Right cardiac atrium (tissue), 5 donors: Measurements from ENCODE around the gene PAX8. TPM values are rescaled to one million over a fixed set of nuclear protein-coding genes. Genes with fewer than 3 reads are reported as not detected.
A peak's percentile ranks its signal among the peaks of the same experiment; 100 is the strongest.

Experiments
- ATAC-seq, 2 donors: fragments of 200-7000 bp; cut with Tn5 transposase; one replicate each; pipeline versions ENCODE4 v1.8.0 to v1.9.1; 2020; ENCODE audit warnings: moderate library complexity in 2 of 2, mild to moderate bottlenecking in 1 of 2
- DNase-seq, 3 donors: peaks; one replicate each; pipeline ENCODE4 v3.0.0-alpha.2; 2020
- H3K27ac ChIP-seq: one replicate; pipeline ENCODE4 v1.5.1; 2013; ENCODE audit warnings: mild to moderate bottlenecking, low read length, control low read depth, moderate library complexity
- H3K27me3 ChIP-seq: one replicate; pipeline ENCODE4 v1.6.1; 2013; ENCODE audit not compliant: control insufficient read depth, insufficient read depth
- H3K4me1 ChIP-seq: one replicate; pipeline ENCODE4 v1.6.1; 2013; ENCODE audit warnings: low read length; ENCODE audit not compliant: control insufficient read depth, insufficient read depth
- H3K4me3 ChIP-seq: one replicate; pipeline ENCODE4 v1.5.1; 2013; ENCODE audit warnings: low read length, control low read depth
- H3K9me3 ChIP-seq: one replicate; pipeline ENCODE4 v1.6.1; 2013; ENCODE audit warnings: low read length; ENCODE audit not compliant: control insufficient read depth
- WGBS: extraction: QIAGEN DNeasy Blood & Tissue Kit; methylation state at CpG from one replicate; pipeline ENCODE4 v1.1.7; 2013; 5-methylcytosine and 5-hydroxymethylcytosine counted together
- intact Hi-C, 4 donors: fragments of 100-400 bp; cut with DNase I; formaldehyde crosslinking; loops; one replicate each; pipeline versions ENCODE4 v1.11.0 to v1.14.0; 2022 to 2023
- polyA plus RNA-seq: library from polyadenylated mRNA; stranded (reverse); fragments of 200-250 nt; gene quantifications from one replicate; pipeline ENCODE4 v1.2.3, GENCODE V29; 2013
- total RNA-seq, 4 donors: library from RNA; stranded (reverse); fragmentation: NEBNext Ultra II Directional; extraction: Animal tissue kit (Norgen Biotek cat#: 25700); gene quantifications; one replicate each; pipeline ENCODE4 v1.2.1, GENCODE V29; 2021
- donor health status: healthy with polysubstance abuse.
- donor health status: DM: no; HTN: yes; CAD: no.
- donor health status: DM: no; HTN: no; CAD: no.
- donor health status: DM: no; HTN: yes; CAD: no; lungs with severe emphysema.
- donor health status: DM: yes; HTN: yes; CAD: no.

PAX8 gene
- total and polyA plus RNA-seq, 5 donors = 0.05 to 1.9 (median 0.40) TPM; not detected in 1

DNA sequence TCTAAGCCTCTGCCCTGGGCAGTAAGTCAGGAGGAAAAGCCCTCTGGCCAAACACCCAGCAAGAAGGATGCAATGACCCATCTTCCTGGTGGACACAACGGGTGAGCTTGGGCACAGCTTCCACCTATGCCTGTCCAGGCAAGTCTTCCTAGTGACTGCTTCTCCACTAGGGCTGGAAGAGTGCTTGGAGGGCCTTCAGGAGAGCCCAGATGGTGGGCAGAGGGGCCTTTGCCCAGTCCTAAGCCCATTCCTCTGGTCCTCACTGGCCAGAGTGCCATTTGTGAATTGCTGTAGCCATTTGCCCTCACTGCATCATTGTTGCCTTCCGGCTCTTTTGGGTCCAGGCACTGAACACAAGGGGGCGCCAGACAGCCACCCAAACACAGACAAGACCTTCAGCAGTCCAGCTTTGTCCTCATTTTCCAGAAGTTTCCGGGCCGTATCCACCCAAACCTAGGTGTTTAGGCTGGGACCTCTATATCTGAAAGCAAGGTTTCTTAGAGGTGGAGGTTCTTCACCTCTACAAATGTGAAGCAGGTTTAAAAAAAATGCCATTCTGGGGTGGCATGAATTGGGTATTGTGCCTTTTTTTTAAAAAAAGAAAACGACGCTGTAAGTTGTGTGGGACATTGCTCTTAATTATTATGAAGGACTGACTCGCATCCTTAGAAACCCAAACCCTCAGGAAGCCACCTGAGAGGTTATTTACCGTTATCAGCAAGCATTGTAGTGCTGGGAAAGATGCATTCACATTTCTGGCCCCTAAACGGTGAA is 29.5 kb downstream of the PAX8 start:
- DNase-seq = peak; percentile 80 to 90 (median 87)
- H3K27ac ChIP-seq = no peak overlapping the region
- H3K4me1 ChIP-seq = no peaks in the 10 kb centered on the region
- H3K9me3 ChIP-seq = no peaks in the 10 kb centered on the region
- no peaks in the 10 kb centered on the region for H3K27me3 ChIP-seq
- intact Hi-C loops = loop anchor here in 3 of 4 donors (2.0 to 5.0 kb wide), 3 partner anchors 47 to 123 kb away; no protein-coding TSS in a partner anchor
- no peak overlapping the region for H3K4me3 ChIP-seq
- 44% methylated on average over 10 of the region's 10 CpGs for WGBS
- peak; percentile 62 to 78 for ATAC-seq

DNA sequence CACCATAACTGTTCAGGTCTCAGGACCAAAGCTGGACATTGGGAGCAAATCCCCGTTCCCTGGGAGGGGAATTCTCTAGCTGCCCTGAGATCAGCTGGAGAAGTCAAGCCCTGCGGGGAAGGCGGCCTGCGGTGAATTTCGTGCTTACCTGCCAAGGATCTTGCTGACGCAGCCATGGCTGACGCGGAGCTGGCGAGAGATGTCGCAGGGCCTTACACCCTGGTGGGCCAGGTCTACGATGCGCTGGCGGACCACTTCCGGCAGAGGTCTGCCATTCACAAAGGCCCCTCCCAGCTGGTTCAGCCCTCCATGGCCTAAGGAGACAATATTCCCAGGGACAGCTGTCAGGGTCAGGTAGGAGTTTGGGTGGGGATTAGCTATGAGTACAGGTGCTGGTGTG is 32.1 kb downstream of the PAX8 start:
- H3K27me3 ChIP-seq = no peaks in the 10 kb centered on the region

DNA sequence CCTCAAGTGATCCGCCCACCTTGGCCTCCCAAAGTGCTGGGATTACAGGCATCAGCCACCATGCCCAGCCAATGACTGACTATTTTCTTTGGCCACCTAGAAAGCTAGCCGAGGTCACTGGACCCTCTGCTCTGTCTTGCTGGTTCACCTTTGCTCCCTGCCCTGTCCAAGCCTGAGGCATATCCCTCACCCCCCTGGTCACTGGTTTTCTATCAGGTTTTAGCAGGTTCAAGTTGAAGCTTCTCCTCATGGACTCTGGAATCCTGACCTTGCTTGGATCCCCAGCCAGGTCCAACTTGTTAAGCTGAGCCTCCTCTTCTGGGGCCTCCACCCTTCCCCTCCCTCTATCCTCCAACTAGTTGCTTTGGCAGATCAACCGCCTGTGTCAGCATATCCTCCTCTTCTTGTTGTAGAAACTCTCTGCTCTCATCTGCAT is 33.4 kb downstream of the PAX8 start:
- Histone ChIP-seq H3K4me3 (no peak overlapping the region), H3K9me3 (no peaks in the 10 kb centered on the region), H3K4me1 (peaks cover 9% of the 10 kb centered on the region), H3K27ac (no peak overlapping the region), H3K27me3 (no peaks in the 10 kb centered on the region)
- ATAC-seq = no peak
- 88% methylated on average over 3 of the region's 3 CpGs for WGBS
- intact Hi-C loops = loop anchor here in 2 of 4 donors (5.0 kb wide), 2 partner anchors 43 to 127 kb away; no protein-coding TSS in a partner anchor
- no peak for DNase-seq

More for the DNA sequence above, 32.1 kb downstream of the PAX8 start:
- no peaks in the 10 kb centered on the region for H3K4me1 ChIP-seq
- no peaks in the 10 kb centered on the region for H3K9me3 ChIP-seq
- no peak overlapping the region for H3K27ac ChIP-seq
- ATAC-seq (no peak), DNase-seq (no peak)
- WGBS = 87% methylated on average over 14 of the region's 14 CpGs
- no peak overlapping the region for H3K4me3 ChIP-seq
- intact Hi-C loops = loop anchor here in 2 of 4 donors (5.0 kb wide), 2 partner anchors 44 to 126 kb away; no protein-coding TSS in a partner anchor

DNA sequence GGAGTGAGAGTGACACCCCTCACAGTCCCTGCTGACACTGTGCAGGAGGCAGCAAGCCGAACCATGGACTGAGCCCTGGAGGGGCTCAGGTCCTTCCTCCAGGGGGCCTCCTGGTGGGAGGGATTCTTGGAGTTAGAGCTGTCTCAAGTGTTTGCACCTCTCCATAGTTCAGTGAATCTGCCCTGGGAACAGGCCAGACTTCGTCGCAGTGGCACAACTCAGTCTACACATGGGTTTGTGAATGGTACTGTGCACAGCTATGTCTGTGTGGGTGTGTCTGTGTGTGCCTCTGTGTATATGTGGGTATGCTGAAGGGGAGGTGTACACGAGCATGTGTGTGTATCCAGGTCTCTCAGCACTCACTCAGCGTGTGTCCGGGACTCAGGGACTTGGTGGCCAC is 36.4 kb downstream of the PAX8 start:
- intact Hi-C loops = loop anchor here in 1 of 4 donors (5.0 kb wide), 1 partner anchor 40 kb away; no protein-coding TSS in a partner anchor

DNA sequence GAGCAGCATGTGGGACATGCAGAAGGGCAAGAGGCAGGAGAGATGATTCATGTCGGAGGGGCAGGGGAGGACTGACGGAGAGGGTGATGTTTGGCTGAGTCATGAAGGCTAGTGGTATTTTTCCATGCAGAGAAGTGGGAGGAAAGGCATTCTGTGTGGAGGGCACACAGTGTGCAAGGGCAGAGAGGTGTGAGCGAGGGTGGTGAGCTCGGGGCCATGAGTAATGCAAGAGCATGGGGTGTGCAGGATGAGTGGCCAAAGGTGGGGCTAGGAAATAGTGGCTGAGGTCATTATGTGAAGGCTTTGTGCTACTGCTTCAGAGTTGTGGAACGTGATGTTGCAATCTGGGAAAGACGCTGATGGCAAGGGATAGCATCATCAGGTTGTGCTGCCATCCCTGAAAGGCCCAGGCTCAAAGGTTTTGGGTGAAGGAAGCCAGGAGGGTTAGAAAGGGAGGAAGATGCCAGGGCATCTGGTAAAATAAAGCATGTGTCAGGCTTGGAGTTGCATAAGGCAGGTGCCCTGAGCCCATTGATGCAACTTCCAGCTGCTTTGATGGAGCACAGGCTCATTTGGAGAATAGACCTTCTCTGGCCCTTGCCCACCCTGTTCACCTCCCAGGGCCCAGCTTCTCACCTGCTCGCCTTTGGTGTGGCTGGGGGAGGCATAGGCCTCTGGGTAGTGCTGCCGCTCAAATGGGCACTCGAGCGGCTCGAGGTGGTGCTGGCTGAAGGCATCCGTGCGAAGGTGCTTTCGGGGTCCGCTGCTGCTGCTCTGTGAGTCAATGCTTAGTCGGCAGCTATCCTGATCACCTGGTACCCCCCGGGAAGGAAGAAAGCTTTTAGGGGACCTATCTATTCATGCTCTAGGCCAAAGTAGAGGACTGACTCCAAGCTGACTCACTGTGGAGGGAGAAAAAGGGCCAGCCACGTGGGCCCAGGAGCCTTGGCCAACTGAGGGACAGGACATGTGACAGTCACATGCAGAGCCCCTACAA is 37.5 kb downstream of the PAX8 start:
- peak overlapping the region; percentile 74 for H3K27ac ChIP-seq
- H3K4me3 ChIP-seq = no peak overlapping the region
- no peaks in the 10 kb centered on the region for H3K27me3 ChIP-seq
- DNase-seq (peak; percentile 58 to 84 (median 76)), ATAC-seq (peak; percentile 85 to 96)
- H3K4me1 ChIP-seq = peaks cover 9% of the 10 kb centered on the region
- 72% methylated on average over 18 of the region's 18 CpGs for WGBS
- no peaks in the 10 kb centered on the region for H3K9me3 ChIP-seq
- intact Hi-C loops = loop anchor here in 1 of 4 donors (5.0 kb wide), 1 partner anchor 39 kb away; no protein-coding TSS in a partner anchor

More for the DNA sequence above, 36.4 kb downstream of the PAX8 start:
- Histone ChIP-seq H3K4me1 (peaks cover 9% of the 10 kb centered on the region), H3K9me3 (no peaks in the 10 kb centered on the region), H3K27ac (no peak overlapping the region), H3K4me3 (no peak overlapping the region), H3K27me3 (no peaks in the 10 kb centered on the region)
- DNase-seq = no peak
- no peak for ATAC-seq
- 90% methylated on average over 6 of the region's 6 CpGs for WGBS

DNA sequence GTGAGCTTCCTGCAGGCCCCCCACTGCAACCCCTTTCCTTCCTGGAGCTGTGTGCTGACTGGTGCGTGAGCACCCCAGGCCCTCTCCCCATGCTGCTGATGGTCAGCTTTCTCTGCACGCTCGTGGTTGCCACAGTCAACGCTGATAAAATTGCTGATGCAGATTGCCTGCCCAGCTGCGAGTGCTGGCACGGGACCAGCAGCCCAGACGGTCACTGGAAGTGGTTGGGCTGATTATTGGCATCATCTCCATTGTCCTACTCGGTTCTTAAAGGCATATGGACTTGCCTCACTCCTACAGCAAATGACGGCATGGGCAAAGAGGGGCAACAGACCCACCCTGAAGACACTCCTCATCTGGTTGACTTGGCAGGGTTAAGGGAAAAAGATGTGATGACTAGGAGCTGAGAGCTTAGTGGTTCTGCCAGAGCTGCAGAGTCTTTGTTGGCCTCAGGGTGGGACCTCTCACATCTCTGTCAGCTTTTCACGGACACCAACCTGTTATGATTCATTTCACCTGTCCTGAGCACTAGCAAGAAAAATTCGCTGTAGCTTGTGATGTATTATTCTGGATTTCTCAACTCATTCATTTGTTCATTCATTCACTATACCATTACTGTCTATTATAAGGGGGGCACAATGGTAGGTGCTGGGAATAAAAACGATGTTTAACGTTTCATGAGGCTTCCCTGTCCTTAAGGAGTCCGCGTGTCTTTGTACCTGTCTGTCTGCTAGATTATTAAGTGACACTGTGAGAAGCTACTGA is 38.4 kb downstream of the PAX8 start:
- peaks cover 9% of the 10 kb centered on the region for H3K4me1 ChIP-seq
- intact Hi-C loops = loop anchor here in 1 of 4 donors (5.0 kb wide), 1 partner anchor 38 kb away; no protein-coding TSS in a partner anchor
- no peaks in the 10 kb centered on the region for H3K27me3 ChIP-seq
- no peak overlapping the region for H3K4me3 ChIP-seq
- ATAC-seq (peak; percentile 81 to 85), DNase-seq (peak; percentile 92 to 97 (median 96))
- peak overlapping the region; percentile 73 for H3K27ac ChIP-seq
- no peaks in the 10 kb centered on the region for H3K9me3 ChIP-seq
- 21% methylated on average over 15 of the region's 15 CpGs for WGBS

DNA sequence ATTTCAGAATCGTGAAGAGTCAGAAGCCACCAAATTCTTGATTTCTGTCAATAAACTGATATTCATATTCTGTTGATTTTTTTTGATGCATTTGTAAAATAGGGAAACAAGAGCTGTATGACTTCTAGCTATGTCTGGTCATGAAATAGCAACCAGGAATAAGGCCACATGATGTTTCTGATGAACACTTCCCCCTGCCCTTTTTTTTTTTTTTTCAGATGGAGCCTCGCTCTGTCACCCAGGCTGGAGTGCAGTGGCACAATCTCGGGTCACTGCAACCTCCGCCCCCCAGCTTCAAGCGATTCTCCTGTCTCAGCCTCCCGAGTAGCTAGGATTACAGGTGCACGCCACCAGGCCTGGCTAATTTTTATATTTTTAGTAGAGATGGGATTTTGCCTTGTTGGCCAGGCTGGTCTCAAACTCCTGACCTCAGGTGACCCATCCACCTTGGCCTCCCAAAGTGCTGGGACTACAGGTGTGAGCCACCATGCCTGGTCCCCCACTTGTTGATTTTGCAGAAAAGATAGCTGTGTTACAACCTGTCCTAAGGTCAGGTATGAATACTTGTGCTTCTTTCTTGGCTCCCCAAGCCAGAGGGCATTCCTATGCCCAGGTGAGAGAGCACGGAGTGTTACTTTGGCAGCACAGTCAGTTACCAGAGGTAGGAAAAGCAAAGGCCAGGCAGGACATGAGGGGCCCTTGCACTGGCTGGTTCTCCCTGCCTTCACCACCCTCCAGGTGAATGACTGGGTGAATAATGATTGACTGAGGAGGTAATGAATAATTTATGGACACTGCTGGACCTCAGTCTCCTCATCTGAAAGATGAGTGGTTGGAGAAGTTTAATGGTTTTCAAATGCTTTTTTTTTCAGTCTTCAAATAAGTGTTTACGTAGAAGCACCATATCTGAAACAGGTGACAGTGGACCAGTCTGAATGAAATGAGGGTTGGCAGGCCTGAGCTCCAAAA is 39.6 kb downstream of the PAX8 start:
- Histone ChIP-seq H3K9me3 (no peaks in the 10 kb centered on the region), H3K27ac (no peak overlapping the region), H3K4me3 (no peak overlapping the region), H3K4me1 (peaks cover 10% of the 10 kb centered on the region), H3K27me3 (no peaks in the 10 kb centered on the region)
- DNase-seq (no peak), ATAC-seq (no peak)
- WGBS = 93% methylated on average over 9 of the region's 9 CpGs
- intact Hi-C loops = no loop called here

DNA sequence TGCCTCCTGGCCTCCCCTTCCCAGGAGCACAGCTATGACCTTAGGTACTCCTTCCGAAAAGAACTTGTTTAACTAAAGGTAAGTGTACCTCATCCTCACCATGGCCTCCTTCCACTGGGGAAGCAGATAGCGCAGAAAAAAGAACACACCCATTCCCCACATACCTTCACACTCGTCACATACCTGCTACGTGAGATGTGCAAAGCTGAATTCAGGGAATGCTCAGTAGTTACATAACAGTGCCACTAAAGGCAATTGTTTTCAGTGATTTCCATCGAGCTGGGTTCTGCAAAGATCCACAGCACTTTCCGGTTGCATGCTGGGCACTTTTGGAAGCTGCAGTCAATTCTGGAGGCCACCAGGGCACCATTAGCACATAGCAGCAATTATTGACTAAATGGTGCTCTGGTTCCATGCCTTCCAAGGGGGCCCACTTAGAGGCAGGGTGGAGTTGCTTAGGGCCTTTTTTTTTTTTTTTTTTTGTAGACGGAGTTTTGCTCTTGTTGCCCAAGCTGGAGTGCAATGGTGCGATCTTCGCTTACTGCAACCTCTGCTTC is 41.0 kb downstream of the PAX8 start:
- no peaks in the 10 kb centered on the region for H3K9me3 ChIP-seq
- WGBS = 88% methylated on average over 9 of the region's 9 CpGs
- H3K4me3 ChIP-seq = no peak overlapping the region
- H3K27me3 ChIP-seq = no peaks in the 10 kb centered on the region
- H3K27ac ChIP-seq = no peak overlapping the region
- ATAC-seq (no peak), DNase-seq (no peak)
- peaks cover 12% of the 10 kb centered on the region for H3K4me1 ChIP-seq
- intact Hi-C loops = no loop called here

DNA sequence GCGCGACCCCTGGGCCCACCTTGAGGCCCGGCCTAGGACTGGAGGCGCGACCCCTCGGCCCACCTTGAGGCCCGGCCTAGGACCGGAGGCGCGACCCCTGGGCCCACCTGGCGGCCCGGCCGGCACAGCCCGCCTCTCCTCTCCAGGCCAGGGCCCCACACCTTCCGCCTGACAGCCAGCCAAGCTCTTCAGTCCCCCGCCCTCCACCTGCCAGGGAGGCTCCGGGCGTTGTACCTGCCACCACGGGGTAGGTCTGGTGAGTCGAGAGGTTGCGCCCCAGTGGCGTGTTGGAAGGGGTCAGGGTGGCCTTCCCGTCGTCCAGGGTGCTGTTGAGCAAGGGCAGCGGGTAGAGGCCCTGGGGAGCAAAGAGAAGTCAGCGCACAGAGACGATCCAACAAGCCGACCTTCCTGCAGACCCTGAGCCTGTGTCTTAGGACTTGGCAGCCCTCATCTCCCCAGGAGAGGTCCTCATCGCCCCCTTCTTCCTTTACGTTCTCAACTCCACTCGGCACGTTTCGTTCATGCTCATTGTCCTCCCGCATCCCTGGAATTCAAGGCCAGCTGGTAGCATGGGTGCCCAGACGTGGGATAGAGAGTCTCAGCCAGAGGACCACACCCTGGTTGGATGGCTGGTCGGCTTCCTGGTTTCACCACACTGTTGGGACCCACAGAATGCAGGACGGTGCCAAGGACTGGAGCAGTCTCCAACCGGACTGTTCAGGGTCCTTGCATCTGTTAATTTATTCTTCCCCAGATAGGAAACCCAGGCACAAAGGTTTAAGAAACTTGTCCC is 42.2 kb downstream of the PAX8 start:
- 95% methylated on average over 37 of the region's 38 CpGs for WGBS
- no peaks in the 10 kb centered on the region for H3K9me3 ChIP-seq
- intact Hi-C loops = no loop called here
- no peaks in the 10 kb centered on the region for H3K27me3 ChIP-seq
- no peak overlapping the region for H3K27ac ChIP-seq
- H3K4me3 ChIP-seq = no peak overlapping the region
- ATAC-seq (no peak), DNase-seq (peak in 2 of 3 donors; percentile 35 to 63)
- H3K4me1 ChIP-seq = peaks cover 18% of the 10 kb centered on the region
